Aorta (tissue), 5 donors: ENCODE results near the gene FUT2. TPM values are rescaled to one million over a fixed set of nuclear protein-coding genes. Genes with fewer than 3 reads are reported as not detected.

Source experiments
- ATAC-seq: fragments of 200-7000 bp; cut with Tn5 transposase; one replicate; pipeline ENCODE4 v1.9.1; 2022; ENCODE audit warnings: moderate library complexity; ENCODE audit not compliant: low FRiP score
- DNase-seq, 2 donors: peaks; one replicate each; pipeline ENCODE4 v3.0.0-alpha.2; 2020
- H3K27ac ChIP-seq, 2 donors: one replicate each; pipeline ENCODE4 v1.5.1; 2013; ENCODE audit warnings: low read length in 2 of 2, mild to moderate bottlenecking in 2 of 2, moderate library complexity in 2 of 2, control low read depth in 1 of 2, inconsistent platforms in 1 of 2, low read depth in 1 of 2
- H3K27me3 ChIP-seq, 2 donors: one replicate each; pipeline ENCODE4 v1.6.1; 2013; ENCODE audit warnings: control low read depth in 1 of 2, low read length in 1 of 2, mild to moderate bottlenecking in 1 of 2, moderate library complexity in 1 of 2; ENCODE audit not compliant: insufficient read depth in 2 of 2, control insufficient read depth in 1 of 2
- H3K36me3 ChIP-seq, 2 donors: one replicate each; pipeline ENCODE4 v1.6.1; 2013; ENCODE audit warnings: control low read depth in 1 of 2, low read length in 1 of 2, mild to moderate bottlenecking in 1 of 2; ENCODE audit not compliant: insufficient read depth in 2 of 2, control insufficient read depth in 1 of 2
- H3K4me1 ChIP-seq, 2 donors: one replicate each; pipeline ENCODE4 v1.6.1; 2013; ENCODE audit warnings: low read length in 2 of 2, control low read depth in 1 of 2, mild to moderate bottlenecking in 1 of 2, moderate library complexity in 1 of 2; ENCODE audit not compliant: insufficient read depth in 2 of 2, control insufficient read depth in 1 of 2
- H3K4me3 ChIP-seq, 2 donors: one replicate each; pipeline ENCODE4 v1.5.1; 2013; ENCODE audit warnings: low read length in 2 of 2, control low read depth in 1 of 2, mild to moderate bottlenecking in 1 of 2
- H3K9me3 ChIP-seq: one replicate; pipeline ENCODE4 v1.6.1; 2013; ENCODE audit warnings: mild to moderate bottlenecking, low read length; ENCODE audit not compliant: control insufficient read depth
- WGBS, 2 donors: extraction: QIAGEN DNeasy Blood & Tissue Kit; methylation state at CpG; one replicate each; pipeline ENCODE4 v1.1.7; 2013; 5-methylcytosine and 5-hydroxymethylcytosine counted together
- intact Hi-C, 2 donors: fragments of 100-400 bp; cut with DNase I; formaldehyde crosslinking; loops; one replicate each; pipeline versions ENCODE4 v1.14.2 to v1.15.0; 2022
- polyA plus RNA-seq, 2 donors: library from polyadenylated mRNA; stranded (reverse); fragments of 200-250 nt; gene quantifications; one replicate each; pipeline ENCODE4 v1.2.3, GENCODE V29; 2013
- total RNA-seq, 2 donors: library from RNA; stranded (reverse); fragmentation: NEBNext Ultra II Directional; extraction: Animal tissue kit (Norgen Biotek cat#: 25700); gene quantifications; one replicate each; pipeline ENCODE4 v1.2.1, GENCODE V29; 2021
- donor health status: healthy with polysubstance abuse.
- donor health status: Bipolar disorder and iron deficiency.
- donor health status: DM: no; HTN: no; CAD: no.
- donor health status: DM: no; HTN: no; CAD: no.
- donor health status: DM: yes; HTN: yes; CAD: no.

The FUT2 gene
- total and polyA plus RNA-seq, 4 donors, result 2.8 TPM; not detected in 3

DNA sequence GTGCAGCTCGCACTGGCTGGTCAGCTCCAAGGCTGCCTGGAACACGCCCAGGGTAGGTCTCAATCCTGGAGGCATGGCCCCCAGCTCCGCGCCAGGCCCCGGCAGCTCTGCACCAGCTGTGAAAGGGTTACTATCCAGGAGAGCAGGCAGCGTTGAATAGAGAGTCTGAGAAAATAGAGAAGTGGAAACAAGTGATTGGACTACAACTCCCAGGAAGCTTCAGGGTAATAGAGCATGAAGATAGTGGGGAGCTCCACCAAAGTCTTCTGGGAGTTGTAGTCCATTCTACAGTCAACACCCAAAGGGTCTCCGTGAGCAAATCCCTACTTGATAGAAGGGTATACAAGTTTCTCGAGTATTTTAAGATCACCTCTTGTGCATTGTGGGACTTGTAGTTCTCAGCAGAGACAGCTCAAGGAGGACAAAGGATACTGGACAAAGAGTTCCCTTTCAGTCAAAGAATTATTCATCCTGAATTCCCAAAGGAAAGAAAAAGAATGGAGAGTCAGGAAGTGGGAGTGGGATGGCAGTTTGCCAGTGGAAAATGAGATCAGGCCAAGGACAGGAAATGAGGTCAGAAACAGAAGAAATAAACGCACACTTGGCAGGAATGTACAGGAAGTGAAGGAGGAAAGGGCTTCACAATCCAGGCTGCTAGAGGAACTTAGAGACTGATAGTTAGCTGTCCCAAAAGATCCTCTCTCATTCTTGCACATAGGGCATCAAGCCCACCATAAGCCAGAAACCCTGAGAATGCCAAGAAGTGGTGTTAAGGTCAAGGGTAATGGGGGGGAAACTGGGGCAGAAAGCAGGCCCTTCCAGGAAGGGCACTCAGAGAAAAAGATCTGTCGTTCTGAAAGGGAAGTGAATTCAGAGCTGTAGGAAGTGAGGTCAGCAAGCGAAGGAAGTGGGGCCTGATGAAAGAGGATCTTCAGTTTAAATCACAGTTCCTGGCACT, 29.3 kb downstream of the FUT2 start:
- Histone ChIP-seq H3K4me3 (no peak overlapping the region), H3K9me3 (no peaks in the 10 kb centered on the region), H3K27ac (peak overlapping the region in 1 of 2 donors; percentile 25), H3K36me3 (no peaks in the 10 kb centered on the region), H3K4me1 (no peaks in the 10 kb centered on the region), H3K27me3 (no peaks in the 10 kb centered on the region)
- WGBS, 2 donors, result 43 to 45% methylated on average over 11 of the region's 11 CpGs
- DNase-seq (peak in 1 of 2 donors; percentile 66), ATAC-seq (peak; percentile 32)
- intact Hi-C loops, result no loop called here

- H3K36me3 ChIP-seq, result no peaks in the 10 kb centered on the region
- no peak for ATAC-seq
These were observed 30.8 kb downstream of the FUT2 start for GRCh38 chr19:48726556-48726955.

DNA sequence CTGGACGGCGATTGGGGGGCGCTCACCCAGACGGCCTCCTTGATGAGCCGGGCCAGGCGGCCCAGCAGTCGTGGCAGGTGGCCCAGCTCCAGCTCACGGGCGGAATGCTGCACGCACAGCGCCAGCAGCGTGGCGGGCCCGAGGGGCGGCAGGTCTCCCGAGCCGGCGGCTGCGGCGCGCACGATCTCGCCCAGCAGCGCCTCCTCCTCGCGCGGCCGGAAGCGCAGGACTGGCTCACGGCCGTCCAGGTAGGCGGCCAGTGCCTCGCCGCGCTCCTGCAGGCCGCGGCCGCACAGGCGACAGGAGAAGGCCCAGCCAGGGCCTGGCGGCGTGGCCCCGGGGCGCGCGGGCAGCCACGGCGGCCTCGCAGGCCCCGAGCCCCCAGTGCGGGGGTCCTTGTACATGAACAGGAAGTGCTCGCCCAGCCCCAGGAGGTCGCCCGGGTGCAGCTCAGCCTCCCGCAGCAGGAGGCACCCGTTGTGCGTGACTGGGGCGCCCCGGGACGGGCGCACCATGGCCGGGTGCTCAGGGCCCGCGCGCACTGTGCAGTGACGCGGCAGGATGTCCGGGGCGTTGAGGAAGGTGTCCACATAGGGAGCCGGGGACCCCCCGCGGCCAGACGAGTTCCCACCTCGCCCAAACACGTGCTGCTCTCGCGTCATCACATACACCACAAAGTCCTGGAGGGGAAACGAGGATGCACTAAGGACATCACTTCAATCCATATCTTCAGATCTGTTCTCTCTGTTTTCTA, 33.3 kb downstream of the FUT2 start:
- no peak overlapping the region for H3K4me3 ChIP-seq
- H3K27me3 ChIP-seq, result no peaks in the 10 kb centered on the region
- no peaks in the 10 kb centered on the region for H3K36me3 ChIP-seq
- no peaks in the 10 kb centered on the region for H3K4me1 ChIP-seq
- intact Hi-C loops, result no loop called here
- no peaks in the 10 kb centered on the region for H3K9me3 ChIP-seq
- no peak for DNase-seq
- no peak overlapping the region for H3K27ac ChIP-seq
- no peak for ATAC-seq
- 34 to 35% methylated on average over 76 to 77 of the region's 77 CpGs for WGBS, 2 donors

More at GRCh38 chr19:48726556-48726955, 30.8 kb downstream of the FUT2 start:
- Histone ChIP-seq H3K4me3 (no peak overlapping the region), H3K4me1 (no peaks in the 10 kb centered on the region), H3K9me3 (no peaks in the 10 kb centered on the region), H3K27ac (no peak overlapping the region), H3K27me3 (no peaks in the 10 kb centered on the region)
- intact Hi-C loops, result no loop called here
- no peak for DNase-seq
- WGBS, 2 donors, result 84 to 92% methylated on average over 2 of the region's 2 CpGs

- intact Hi-C loops, result no loop called here
- ATAC-seq (no peak), DNase-seq (no peak)
- H3K27ac ChIP-seq, result no peak overlapping the region
- no peaks in the 10 kb centered on the region for H3K4me1 ChIP-seq
- WGBS, 2 donors, result 89 to 90% methylated on average over 4 of the region's 4 CpGs
- H3K9me3 ChIP-seq, result no peaks in the 10 kb centered on the region
- H3K36me3 ChIP-seq, result no peaks in the 10 kb centered on the region
- H3K27me3 ChIP-seq, result no peaks in the 10 kb centered on the region
- H3K4me3 ChIP-seq, result no peak overlapping the region
These were observed 35.7 kb downstream of the FUT2 start for GRCh38 chr19:48731452-48731851.

GRCh38 chr19:48734625-48735024, 38.9 kb downstream of the FUT2 start:
- DNase-seq (no peak), ATAC-seq (no peak)
- Histone ChIP-seq H3K36me3 (no peaks in the 10 kb centered on the region), H3K4me3 (no peak overlapping the region), H3K27ac (no peak overlapping the region), H3K27me3 (no peaks in the 10 kb centered on the region), H3K4me1 (no peaks in the 10 kb centered on the region), H3K9me3 (no peaks in the 10 kb centered on the region)
- WGBS, 2 donors, result 95 to 98% methylated on average over 6 to 9 of the region's 9 CpGs
- intact Hi-C loops, result no loop called here

- DNase-seq (no peak), ATAC-seq (no peak)
- no peak overlapping the region for H3K4me3 ChIP-seq
- H3K4me1 ChIP-seq, result no peaks in the 10 kb centered on the region
- H3K27me3 ChIP-seq, result no peaks in the 10 kb centered on the region
- H3K27ac ChIP-seq, result no peak overlapping the region
- 20 to 24% methylated on average over 36 to 38 of the region's 38 CpGs for WGBS, 2 donors
- intact Hi-C loops, result no loop called here
- H3K36me3 ChIP-seq, result no peaks in the 10 kb centered on the region
- no peaks in the 10 kb centered on the region for H3K9me3 ChIP-seq
These were observed 39.4 kb downstream of the FUT2 start for GRCh38 chr19:48735031-48735615.

DNA sequence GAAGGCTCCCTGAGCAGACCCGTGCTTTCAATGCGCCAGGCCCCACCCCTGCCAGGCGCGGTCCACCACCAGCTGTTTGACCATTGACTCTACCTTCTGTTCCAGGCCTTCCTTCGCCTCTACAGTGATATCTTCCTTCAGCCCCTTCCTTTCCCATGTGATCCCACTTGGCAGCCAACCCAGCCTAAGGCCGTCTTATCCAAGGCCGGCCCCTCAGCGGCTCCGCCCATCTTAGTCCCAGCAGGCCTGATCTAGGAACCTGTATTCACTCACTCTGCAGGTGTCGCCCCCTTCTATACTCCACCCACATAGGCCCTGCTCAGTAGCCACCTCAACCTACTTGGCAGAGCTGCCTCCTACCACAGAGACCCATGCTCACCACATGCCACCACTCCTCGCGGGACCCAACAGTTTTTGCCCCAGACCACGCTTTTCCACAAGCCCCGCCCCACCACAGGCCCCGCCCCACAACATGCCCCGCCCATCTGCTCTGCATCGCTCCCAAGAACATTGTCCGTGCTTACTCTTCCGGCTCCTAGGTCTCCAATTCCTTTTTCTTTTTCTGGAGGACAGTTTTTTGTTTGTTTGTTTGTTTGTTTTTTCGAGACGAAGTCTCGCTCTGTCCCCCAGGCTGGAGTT, 41.7 kb downstream of the FUT2 start:
- Histone ChIP-seq H3K27ac (no peak overlapping the region), H3K4me1 (no peaks in the 10 kb centered on the region), H3K9me3 (no peaks in the 10 kb centered on the region), H3K4me3 (no peak overlapping the region), H3K36me3 (no peaks in the 10 kb centered on the region), H3K27me3 (no peaks in the 10 kb centered on the region)
- no peak for DNase-seq
- no peak for ATAC-seq
- WGBS, 2 donors, result 66 to 69% methylated on average over 22 of the region's 22 CpGs
- intact Hi-C loops, result no loop called here

- peak; percentile 91 for ATAC-seq
- peak; percentile 93 to 97 for DNase-seq
- WGBS, 2 donors, result 2% methylated on average over 61 to 96 of the region's 96 CpGs
- Histone ChIP-seq H3K27me3 (no peaks in the 10 kb centered on the region), H3K9me3 (no peaks in the 10 kb centered on the region), H3K4me3 (no peak overlapping the region), H3K4me1 (no peaks in the 10 kb centered on the region), H3K36me3 (no peaks in the 10 kb centered on the region), H3K27ac (no peak overlapping the region)
- intact Hi-C loops, result no loop called here
These were observed 43.0 kb downstream of the FUT2 start for GRCh38 chr19:48738557-48739403.
